Stimulated activated CD8-positive, alpha-beta memory T cell treated with anti-CD3 and anti-CD28 coated beads, Interleukin-2, amount 100 ng/mL, for 1 hour (primary cell): ENCODE results near the gene TACC3.

Experiments
- DNase-seq, 2 donors: peaks; one replicate each; pipeline ENCODE4 v3.0.0-alpha.2; 2020; ENCODE audit warnings: low read depth in 2 of 2

The TACC3 gene

DNA sequence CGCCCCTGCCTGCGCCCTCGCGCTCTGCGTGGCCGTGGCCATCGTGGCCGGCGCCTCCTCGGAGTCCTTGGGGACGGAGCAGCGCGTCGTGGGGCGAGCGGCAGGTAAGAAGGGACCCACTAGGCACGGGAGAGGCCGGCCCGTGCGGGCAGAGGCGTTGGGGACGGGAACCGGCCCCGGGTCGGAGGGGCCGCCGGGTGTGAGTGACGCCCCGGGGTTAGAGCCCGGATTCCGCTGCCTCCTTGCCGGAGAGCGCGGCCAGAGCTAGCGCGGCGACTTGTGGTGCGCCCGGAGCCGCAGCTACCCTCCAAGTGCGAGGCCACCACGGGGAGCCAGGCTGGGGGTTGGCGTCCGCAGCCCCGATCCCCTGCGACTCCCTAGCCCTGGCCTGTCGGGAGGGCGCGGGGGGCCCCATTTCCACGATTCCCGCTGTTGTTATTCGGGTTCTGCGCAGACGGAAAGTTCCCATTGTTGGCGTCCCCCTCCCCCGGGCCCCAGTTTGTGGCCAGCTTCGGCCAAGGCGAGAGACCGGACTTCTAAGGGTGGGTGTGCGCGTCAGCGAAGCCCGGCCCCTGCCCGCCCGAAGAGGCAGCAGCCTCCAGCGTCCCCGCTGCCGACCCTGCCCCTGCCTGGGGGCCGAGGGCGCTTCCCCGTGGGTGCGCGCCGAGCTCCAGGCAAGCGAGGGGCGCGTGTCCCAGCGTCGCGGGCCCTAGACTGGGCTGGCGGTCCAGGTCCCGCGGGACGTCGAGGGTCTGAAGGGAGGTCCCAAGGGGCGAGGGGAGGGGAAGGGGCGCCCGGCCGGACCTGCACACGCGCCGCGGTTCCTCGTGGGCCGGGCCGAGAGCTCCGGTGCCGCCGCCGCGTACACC, 72.9 kb downstream of the TACC3 start:
- no peak for DNase-seq
